Fibroblast of mammary gland (primary cell): ENCODE data around the gene RIPK4.

Experiments used
- DNase-seq: peaks from one replicate; pipeline ENCODE4 v3.0.0-alpha.2; 2010; ENCODE audit warnings: low read depth
- H3K4me3 ChIP-seq: 2 replicates; pipeline ENCODE4 v1.5.1; 2011; ENCODE audit warnings: low read depth, mild to moderate bottlenecking, low read length, moderate library complexity; ENCODE audit not compliant: control insufficient read depth
- CTCF ChIP-seq: conservative IDR thresholded peaks from 2 replicates; pipeline ENCODE4 v1.5.1; 2011; ENCODE audit warnings: low read depth, low read length, inconsistent platforms; ENCODE audit not compliant: control insufficient read depth, insufficient read depth

Gene RIPK4

DNA sequence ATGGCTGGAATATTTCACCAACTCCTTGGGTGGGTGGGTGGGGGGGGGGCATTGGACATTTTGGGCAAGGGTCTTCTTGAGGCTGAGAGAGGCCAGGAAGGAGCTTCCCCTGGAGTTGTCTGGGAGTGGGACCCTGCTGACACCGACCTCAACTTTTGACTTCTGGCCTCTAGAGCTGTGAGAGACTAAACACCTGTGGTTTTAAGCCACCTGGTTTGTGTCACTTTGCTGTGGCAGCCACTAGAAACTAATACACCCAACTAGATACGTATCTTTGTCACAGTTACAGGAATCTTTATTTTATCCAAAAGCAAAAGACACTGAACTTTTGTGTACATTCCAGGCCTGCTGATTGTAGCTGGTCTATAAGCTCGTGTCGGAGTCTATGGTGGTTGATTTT lies 9.9 kb upstream of the RIPK4 start:
- no peak for DNase-seq
- TF ChIP-seq CTCF: no peak
- no peak overlapping the region for H3K4me3 ChIP-seq

DNA sequence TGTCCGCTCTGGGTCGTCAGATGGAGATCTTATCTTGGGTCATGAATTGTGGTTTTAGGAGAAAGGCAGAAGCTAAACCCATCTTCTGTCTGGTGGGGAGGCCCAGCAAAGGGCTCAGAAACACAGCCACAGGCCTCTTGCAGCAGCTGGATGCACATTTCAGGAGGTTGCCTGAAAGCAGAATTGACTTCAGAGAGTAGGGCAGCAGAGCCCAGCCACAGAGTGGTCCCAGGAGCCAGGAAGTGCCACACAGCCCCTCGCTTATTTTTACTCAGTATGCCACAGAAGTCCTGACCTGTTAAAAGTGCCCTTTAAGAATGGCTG lies 8.3 kb upstream of the RIPK4 start:
- TF ChIP-seq CTCF: no peak
- no peak overlapping the region for H3K4me3 ChIP-seq
- no peak for DNase-seq

GRCh38 chr21:41774467-41775148 lies 7.8 kb upstream of the RIPK4 start:
- no peak overlapping the region for H3K4me3 ChIP-seq
- no peak for DNase-seq
- TF ChIP-seq CTCF: no peak

DNA sequence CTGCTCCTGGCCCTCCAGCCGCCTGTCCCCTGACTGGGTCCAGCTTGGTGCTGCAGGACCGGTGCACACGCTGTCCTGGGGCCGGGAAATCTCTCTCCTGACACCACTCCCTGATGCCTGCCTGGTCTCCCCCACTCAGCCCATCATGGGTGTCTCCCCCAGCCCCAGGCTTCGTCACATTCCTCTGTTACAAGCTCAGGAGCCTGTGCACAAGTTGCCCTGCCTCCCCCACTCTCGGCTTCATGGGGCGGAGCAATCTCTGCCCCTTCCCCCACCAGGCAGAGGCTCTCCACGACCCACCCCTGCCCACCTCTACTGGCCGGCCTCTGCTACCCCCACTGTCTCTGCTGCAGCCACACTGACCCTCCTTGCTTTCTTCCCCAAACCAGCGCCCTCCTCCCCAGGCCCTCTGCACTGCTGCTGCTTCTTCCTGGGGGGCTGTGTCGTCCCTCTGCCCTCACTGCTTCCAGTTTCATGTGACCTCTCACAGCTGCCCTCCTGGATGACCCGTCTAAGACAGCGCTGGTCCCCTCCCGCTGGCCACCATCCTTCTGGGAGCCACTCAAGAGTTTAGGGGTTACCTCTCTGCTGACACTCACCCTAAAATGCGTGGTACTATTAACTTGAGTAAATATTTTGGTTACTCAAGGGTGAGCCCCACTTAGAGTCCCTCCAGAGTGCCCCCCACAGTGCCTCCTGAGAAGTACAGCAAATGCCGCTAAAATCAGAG lies 5.7 kb upstream of the RIPK4 start:
- no peak for TF ChIP-seq CTCF
- no peak overlapping the region for H3K4me3 ChIP-seq
- DNase-seq: no peak

DNA sequence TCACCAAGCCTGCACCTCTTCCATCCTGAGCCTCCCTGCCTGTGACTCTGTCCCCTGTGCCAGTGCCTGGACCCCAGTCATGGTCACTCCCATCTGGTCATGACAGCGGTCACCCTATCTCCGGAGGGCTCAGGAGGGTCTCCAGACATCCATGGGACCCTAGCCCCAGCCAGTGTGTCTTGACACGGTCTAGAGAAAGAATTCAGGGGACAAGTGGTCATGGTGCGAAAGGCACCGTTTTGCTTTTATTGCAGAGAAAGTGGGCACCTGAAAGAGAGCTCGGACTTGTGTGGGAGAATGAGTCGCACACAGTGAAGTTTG lies 4.7 kb upstream of the RIPK4 start:
- DNase-seq: no peak
- no peak for TF ChIP-seq CTCF

DNA sequence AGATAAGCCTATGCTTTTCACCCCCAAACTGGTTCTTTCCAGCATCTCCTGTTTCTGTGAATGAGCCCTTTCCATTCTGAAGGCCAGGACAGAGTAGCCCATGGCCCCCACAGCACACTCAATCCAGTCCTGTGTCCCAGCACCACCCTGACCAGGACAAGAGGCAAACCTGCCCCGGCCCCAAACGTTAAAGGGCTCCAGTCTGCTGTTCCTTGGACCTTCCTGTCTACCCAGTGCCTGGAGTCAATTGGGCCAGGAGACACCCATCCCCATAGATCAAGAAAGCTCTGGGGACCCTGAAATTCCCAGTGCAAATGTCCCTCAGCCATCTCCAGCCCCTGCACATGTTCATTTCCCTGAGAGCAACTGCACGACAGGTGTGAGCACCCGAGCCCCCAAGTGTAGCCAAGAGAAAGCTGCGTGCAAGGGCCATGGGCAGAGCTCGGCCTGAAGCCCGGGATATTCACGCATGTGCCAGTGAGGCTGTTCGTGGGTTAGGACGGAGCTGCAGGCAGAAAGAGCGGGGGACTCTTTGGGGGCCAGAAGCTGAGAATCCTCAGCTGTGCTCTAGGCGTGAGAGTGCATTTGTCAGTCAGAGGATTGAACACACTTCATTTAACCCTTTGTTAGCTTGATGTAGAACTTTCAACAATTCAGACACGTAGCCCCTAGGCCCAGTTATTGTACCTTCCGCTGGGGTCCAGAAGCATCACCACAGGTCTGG lies 4.2 kb upstream of the RIPK4 start:
- H3K4me3 ChIP-seq: no peak overlapping the region
- no peak for DNase-seq

More for the DNA sequence above, 4.7 kb upstream of the RIPK4 start:
- H3K4me3 ChIP-seq: no peak overlapping the region

More for the DNA sequence above, 4.2 kb upstream of the RIPK4 start:
- TF ChIP-seq CTCF: no peak
